NT2/D1 (cell line): ENCODE results near the gene CDCA4.
"Not testable (repeated sequence)": the region's sequence is repeated elsewhere in the genome, so short reads cannot be mapped to it uniquely, and the experiment has no call there.

Source experiments
- DNase-seq: peaks from one replicate; pipeline ENCODE4 v3.0.0-alpha.2; 2011; ENCODE audit warnings: low read depth, low spot score
- H3K27me3 ChIP-seq: 2 replicates; pipeline ENCODE4 v1.6.0; 2011; ENCODE audit warnings: mild to moderate bottlenecking; ENCODE audit not compliant: insufficient read length, insufficient read depth
- H3K36me3 ChIP-seq: 2 replicates; pipeline ENCODE4 v1.6.1; 2011; ENCODE audit warnings: mild to moderate bottlenecking, low read length, mixed read lengths; ENCODE audit not compliant: insufficient read depth, insufficient read length
- H3K4me1 ChIP-seq: 2 replicates; pipeline ENCODE4 v1.5.1; 2011; ENCODE audit not compliant: insufficient read depth, insufficient read length
- H3K4me3 ChIP-seq: 2 replicates; pipeline ENCODE4 v1.5.1; 2011; ENCODE audit warnings: low read depth; ENCODE audit not compliant: insufficient read length
- H3K9ac ChIP-seq: 2 replicates; pipeline ENCODE4 v1.6.0; 2011; ENCODE audit warnings: low read depth; ENCODE audit not compliant: insufficient read length
- H3K9me3 ChIP-seq: 2 replicates; pipeline ENCODE4 v1.5.1; 2011; ENCODE audit warnings: mild to moderate bottlenecking, low read length; ENCODE audit not compliant: insufficient read depth
- SUZ12 ChIP-seq: IDR thresholded peaks from 2 replicates; pipeline ENCODE4 v1.6.1; 2011; ENCODE audit not compliant: insufficient read length, insufficient read depth; ENCODE audit errors: extremely low read depth
- YY1 ChIP-seq: IDR thresholded peaks from 2 replicates; pipeline ENCODE4 v1.6.1; 2011; ENCODE audit not compliant: insufficient read length, insufficient read depth
- ZNF274 ChIP-seq: IDR thresholded peaks from 2 replicates; pipeline ENCODE4 v1.6.1; 2011; ENCODE audit warnings: mild to moderate bottlenecking, low read depth, low read length

Gene CDCA4

DNA sequence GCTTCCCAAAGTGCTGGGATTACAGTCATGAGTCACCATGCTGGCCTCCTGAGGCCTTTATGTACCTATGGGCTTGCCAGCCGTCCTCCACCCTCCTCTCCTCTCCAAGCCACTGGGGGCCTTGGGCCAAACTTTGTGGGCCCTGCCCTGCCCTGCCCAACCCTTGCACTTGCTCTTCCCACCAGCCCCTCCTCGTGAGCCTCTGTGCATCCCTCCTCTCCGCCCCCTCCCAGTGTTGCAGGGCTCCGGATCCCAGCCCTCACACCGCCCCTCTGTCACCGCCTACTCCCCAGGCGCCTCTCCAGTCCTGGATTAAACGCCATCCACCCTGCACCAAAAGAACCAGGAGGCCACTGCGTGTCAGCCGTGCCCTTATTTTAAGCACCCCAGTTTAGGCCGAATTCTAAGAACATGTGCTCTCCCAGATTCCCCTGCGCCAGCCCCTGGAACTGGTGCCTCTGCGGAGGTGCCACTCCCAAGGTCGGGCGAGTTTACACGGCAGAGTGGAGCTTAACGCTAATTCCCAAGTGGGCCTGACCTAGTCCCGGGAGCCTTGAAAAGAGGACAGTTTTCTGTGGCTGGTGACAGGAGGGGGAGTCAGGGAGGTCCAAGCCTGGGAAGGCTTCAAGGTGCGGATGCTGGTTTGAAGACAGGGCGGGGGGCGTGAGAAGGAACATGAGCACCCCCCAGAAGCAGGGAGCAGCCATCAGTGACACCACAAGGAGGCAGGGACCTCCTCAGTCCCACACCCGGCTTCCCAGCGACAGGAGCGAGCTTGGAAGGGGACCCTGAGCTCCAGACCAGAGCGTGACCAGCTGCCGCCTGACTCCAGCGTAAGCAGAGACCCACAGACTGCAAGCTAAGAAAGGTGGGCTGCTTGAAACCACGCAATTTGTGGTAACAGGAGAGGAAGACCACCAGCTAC, 21.2 kb upstream of the CDCA4 start:
- no peak for DNase-seq
- Histone ChIP-seq H3K4me1 (peaks cover 9% of the 10 kb centered on the region), H3K36me3 (no peaks in the 10 kb centered on the region), H3K27me3 (no peaks in the 10 kb centered on the region), H3K9ac (no peak overlapping the region), H3K9me3 (no peaks in the 10 kb centered on the region), H3K4me3 (no peak overlapping the region)
- TF ChIP-seq YY1 (no peak), ZNF274 (no peak), SUZ12 (no peak)

DNA sequence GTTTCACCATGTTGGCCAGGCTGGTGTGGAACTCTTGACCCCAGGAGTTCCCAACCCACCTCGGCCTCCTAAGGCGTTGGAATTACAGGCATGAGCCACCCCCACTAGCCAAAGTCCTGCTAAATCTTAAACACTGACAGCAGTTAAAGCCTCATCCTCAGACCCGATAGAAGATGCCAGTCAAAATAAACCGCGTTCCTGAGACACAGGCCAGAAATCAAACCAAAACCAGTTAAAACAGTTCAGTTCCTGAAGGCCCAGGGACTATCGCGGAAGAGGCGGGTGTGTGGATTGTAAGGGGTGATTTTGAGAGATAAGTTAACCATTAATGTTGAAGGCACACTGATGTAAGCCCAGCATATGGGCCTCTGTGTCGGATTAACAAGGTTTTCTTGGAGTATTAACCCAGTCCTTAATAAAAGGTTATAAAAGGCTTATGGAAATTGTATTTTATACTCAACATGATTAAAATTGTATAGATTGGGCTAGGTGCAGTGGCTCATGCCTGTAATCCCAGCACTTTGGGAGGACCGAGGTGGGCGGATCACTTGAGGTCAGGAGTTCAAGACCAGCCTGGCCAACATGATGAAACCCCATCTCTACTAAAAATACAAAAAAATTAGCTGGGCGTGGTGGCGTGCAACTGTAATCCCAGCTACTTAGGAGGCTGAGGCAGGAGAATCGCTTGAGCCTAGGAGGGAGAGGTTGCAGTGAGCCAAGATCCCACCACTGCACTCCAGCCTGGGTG, 18.7 kb upstream of the CDCA4 start:
- Histone ChIP-seq H3K27me3 (no peaks in the 10 kb centered on the region), H3K4me3 (no peak overlapping the region), H3K9ac (no peak overlapping the region), H3K9me3 (no peaks in the 10 kb centered on the region), H3K36me3 (no peaks in the 10 kb centered on the region), H3K4me1 (peaks cover 6% of the 10 kb centered on the region)
- DNase-seq: no peak
- TF ChIP-seq YY1: no peak
- TF ChIP-seq ZNF274: no peak

DNA sequence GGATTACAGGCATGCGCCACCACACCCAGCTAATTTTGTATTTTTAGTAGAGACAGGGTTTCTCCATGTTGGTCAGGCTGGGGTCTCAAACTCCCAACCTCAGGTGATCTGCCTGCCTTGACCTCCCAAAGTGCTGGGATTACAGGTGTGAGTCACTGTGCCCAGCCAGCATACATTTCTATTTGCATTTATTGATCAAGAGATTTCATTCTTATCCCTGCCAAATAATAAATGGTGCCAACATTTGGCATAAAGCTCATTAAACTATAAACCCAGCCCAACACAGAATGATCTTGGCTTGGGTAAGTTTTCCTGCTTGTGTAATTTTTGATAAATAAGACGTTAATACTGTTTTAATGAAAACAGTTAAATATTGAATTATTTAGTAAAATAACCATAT, 14.7 kb upstream of the CDCA4 start:
- not testable (repeated sequence) for H3K4me1 ChIP-seq, H3K9ac ChIP-seq, H3K27me3 ChIP-seq, H3K9me3 ChIP-seq, H3K4me3 ChIP-seq, DNase-seq, H3K36me3 ChIP-seq

DNA sequence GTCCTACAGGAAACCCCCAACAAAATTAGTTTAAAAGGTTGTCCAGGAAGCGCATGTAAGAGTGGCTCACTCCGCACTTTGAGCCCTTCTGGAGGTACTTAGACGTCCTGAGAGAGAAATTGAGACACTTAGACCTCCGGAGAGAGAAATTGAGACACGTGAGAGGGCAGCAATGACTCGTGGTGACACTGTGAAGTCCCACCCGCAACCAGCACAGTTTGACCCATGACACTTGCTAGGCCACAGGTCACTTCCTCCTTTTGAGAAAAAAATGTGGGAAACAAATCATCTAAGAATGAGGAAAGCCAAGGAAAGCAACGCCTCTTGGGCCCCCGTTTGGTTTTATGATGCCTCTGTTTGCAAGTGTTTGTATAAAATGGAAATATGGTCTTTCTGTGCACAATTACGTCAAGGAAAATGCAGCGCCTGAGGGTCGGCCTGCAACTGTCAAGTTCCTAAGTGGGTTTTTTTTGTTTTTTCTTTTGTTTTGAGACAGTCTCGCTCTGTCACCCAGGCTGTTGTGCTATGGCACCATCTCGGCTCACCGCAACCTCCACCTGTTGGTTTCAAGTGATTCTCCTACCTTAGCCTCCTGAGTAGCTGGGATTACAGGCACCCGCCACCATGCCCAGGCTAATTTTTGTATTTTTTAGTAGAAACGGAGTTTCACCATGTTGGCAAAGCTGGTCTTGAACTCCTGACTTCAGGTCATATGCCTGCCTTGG, 13.6 kb upstream of the CDCA4 start:
- no peak for DNase-seq
- Histone ChIP-seq H3K4me3 (no peak overlapping the region), H3K4me1 (peaks cover 2% of the 10 kb centered on the region), H3K9ac (no peak overlapping the region), H3K27me3 (no peaks in the 10 kb centered on the region), H3K9me3 (no peaks in the 10 kb centered on the region), H3K36me3 (no peaks in the 10 kb centered on the region)
- TF ChIP-seq ZNF274 (no peak), YY1 (no peak), SUZ12 (no peak)

DNA sequence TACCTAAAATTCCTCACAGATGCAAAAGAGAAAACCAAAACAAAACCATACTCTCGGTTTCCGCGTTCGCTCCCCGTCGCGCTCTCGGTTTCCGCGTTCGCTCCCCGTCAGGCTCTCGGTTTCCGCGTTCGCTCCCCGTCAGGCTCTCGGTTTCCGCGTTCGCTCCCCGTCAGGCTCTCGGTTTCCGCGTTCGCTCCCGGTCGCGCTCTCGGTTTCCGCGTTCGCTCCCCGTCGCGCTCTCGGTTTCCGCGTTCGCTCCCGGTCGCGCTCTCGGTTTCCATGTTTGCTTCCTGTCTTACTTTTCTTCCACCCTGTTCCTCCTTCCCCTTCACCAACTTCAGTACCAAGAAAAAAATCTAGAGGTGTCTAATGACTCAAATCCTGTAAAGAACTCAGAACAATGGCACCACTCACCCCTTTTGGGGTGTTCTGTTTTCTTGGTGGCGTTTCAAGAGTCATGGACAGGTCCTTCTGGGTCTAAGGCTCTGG, 12.6 kb upstream of the CDCA4 start:
- not testable (repeated sequence) for H3K9ac ChIP-seq, H3K36me3 ChIP-seq, H3K4me3 ChIP-seq, H3K9me3 ChIP-seq, H3K27me3 ChIP-seq, H3K4me1 ChIP-seq, DNase-seq

DNA sequence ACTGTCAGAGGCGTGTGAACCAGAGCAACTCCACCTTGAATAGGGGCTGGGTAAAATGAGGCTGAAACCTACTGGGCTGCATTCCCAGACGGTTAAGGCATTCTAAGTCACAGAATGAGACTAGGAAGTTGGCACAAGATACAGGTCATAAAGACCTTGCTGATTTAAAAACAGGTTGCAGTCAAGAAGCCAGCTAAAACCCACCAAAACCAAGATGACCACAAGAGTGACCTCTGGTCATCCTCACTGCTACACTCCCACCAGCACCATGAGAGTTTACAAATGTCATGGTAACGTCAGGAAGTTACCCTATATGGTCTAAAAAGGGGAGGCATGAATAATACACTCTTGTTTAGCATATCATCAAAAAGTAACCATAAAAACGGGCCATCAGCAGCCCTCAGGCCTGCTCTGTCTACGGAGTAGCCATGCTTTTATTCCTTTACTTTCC, 11.6 kb upstream of the CDCA4 start:
- H3K9ac ChIP-seq, H3K4me3 ChIP-seq, H3K9me3 ChIP-seq, DNase-seq, H3K27me3 ChIP-seq, H3K4me1 ChIP-seq, H3K36me3 ChIP-seq: not testable (repeated sequence)

DNA sequence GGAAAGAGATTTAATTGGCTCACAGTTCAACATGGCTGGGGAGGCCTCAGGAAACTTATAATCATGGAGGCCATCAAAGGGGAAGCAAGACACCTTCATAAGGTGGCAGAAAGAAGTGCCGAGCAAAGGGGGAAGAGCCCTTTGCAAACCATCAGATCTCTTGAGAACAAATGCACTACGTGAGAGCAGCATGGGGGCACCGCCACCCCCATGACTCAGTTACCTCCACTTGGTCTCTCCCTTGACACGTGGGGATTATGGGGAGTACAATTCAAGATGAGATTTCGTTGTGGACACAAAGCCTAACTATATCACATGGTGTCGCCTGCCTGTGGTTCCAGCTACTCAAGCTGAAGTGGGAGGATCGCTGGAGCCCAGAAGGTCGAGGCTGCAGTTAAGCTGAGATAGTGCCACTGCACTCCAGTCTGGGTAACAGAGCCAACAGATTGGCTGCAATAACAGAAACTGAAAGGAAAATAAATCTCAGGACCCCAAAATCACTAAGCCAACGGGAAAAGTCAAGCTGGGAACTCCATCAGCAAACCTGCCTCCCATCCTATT, 10.0 kb upstream of the CDCA4 start:
- DNase-seq: no peak
- Histone ChIP-seq H3K4me1 (peaks cover 2% of the 10 kb centered on the region), H3K9ac (no peak overlapping the region), H3K27me3 (no peaks in the 10 kb centered on the region), H3K36me3 (no peaks in the 10 kb centered on the region), H3K4me3 (no peak overlapping the region), H3K9me3 (no peaks in the 10 kb centered on the region)
- TF ChIP-seq SUZ12 (no peak), ZNF274 (no peak), YY1 (no peak)
